SK-N-SH treated with all-trans-retinoic acid at 6 μM for 48 hours (cell line): ENCODE results near the gene PDGFB.

Source experiments
- GLIS3 ChIP-seq: fragments of 250-450 bp; sonication (Bioruptor Pico); IDR thresholded peaks from 2 replicates; pipeline ENCODE4 v1.5.0; 2020; ENCODE audit warnings: mild to moderate bottlenecking, moderate library complexity
- PATZ1 ChIP-seq: fragments of 250-450 bp; sonication (Bioruptor Pico); IDR thresholded peaks from 2 replicates; pipeline ENCODE4 v1.8.0; 2020; ENCODE audit warnings: mild to moderate bottlenecking, moderate library complexity, borderline replicate concordance
- TF ChIP-seq, protein P1 (sequence below): fragments of 250-450 bp; sonication (Bioruptor Pico); IDR thresholded peaks from 2 replicates; pipeline ENCODE4 v1.5.1; 2021; ENCODE audit warnings: mild to moderate bottlenecking, moderate library complexity

- TF ChIP-seq PATZ1 (CRISPR knock-in tag) (no peak), GLIS3 (CRISPR knock-in tag) (no peak)
- TF ChIP-seq, protein P1, sequence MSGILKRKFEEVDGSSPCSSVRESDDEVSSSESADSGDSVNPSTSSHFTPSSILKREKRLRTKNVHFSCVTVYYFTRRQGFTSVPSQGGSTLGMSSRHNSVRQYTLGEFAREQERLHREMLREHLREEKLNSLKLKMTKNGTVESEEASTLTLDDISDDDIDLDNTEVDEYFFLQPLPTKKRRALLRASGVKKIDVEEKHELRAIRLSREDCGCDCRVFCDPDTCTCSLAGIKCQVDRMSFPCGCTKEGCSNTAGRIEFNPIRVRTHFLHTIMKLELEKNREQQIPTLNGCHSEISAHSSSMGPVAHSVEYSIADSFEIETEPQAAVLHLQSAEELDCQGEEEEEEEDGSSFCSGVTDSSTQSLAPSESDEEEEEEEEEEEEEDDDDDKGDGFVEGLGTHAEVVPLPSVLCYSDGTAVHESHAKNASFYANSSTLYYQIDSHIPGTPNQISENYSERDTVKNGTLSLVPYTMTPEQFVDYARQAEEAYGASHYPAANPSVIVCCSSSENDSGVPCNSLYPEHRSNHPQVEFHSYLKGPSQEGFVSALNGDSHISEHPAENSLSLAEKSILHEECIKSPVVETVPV (CRISPR knock-in tag): no peak
Measured at GRCh38 chr22:39232246-39232645, 12.5 kb downstream of the PDGFB start.
